GM18502 (cell line): ENCODE results near the gene ETV6.

Experiments used
- ATAC-seq: cut with Tn5 transposase; IDR thresholded peaks from one replicate; pipeline ENCODE4 v1.9.1; 2021; ENCODE audit warnings: mild to moderate bottlenecking; ENCODE audit not compliant: unreplicated experiment, poor library complexity

ETV6 gene

DNA sequence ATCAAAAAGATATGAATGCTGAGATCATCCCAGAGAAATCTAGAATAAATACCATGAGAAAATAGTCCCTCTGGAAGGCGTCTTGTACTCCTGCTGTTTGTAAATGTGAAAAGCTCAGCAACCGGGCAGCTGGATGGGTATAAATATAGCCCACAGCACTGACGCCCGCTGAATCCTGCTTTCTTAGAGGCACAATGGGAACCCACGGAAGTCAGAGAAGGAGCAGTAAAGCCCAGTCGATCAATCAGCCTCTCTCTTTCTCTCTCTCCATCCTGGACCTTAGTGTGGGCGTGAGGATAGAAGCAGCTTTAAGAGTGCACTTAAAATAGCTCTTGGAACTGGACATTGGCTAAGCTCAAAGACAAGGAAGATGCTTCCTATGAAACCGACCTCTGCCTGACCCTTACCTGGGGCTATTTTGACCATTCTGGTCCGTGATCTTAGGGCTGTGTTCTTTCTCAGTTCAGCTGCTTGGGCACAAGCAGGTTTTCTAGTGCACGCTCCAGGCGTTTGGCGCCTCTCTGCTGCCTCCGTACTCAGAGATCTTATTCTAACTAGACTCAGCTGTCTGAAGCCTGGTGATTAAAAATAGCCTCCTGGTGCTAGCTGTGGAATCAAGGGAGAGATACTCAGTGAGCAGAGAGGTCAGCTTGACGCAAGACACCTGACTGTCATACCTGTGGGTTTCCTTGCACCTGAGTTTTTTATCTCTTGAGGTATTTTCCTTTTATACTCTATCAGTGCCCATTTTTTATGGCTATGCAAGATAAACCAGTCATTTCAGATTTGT is 144.6 kb downstream of the ETV6 start:
- no peak for ATAC-seq

DNA sequence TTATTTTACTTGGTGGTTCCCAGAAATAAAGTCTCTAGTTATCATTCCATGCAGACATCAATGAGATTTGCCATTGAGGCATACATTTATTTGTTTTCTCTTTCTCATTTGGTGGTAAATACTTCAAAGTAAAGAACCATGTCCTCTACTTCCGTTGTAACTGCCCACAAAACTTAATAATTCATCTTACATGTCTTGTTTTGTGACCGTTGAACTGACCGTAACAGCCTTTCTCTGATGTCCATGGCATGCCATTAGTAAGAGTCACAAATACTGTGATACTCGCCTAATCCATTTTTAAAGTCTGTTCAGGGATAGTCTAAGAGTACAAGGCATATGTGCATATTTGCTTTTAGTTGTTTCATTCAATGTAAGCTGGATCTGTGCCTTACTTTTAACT is 145.3 kb downstream of the ETV6 start:
- ATAC-seq, result no peak

DNA sequence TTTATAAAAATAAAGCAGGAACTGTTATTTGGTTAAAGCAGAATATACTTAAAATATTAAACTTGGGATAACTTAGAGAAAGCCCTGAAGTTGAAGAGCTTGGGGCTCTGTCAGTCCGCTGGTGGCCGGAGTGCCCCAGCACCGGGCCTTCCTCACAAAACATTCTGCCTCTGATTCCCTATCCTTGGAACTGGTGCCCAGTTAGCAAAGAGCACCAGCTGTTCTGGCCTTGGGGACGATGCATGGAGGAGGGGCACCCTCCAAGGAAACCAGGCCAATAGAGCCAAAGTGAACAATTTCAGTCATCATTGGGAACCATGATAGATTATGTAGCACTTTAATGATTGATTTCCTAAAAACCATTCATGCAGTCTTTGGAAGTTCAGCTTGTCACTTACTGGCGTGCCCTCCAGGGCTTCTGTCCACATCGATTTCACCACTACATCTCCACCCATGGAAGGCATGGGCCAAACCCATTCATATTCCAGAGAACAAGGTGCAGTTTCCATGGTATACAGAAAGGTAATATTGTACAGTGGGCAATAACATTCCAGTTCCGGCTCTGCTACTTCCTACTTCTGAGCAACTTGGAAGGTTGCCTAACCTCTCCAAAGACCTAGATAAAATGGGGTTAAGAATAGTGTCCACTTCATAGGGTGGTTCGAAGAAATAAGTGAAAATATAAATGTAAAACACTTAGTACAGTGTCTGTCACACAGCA is 145.9 kb downstream of the ETV6 start:
- no peak for ATAC-seq

DNA sequence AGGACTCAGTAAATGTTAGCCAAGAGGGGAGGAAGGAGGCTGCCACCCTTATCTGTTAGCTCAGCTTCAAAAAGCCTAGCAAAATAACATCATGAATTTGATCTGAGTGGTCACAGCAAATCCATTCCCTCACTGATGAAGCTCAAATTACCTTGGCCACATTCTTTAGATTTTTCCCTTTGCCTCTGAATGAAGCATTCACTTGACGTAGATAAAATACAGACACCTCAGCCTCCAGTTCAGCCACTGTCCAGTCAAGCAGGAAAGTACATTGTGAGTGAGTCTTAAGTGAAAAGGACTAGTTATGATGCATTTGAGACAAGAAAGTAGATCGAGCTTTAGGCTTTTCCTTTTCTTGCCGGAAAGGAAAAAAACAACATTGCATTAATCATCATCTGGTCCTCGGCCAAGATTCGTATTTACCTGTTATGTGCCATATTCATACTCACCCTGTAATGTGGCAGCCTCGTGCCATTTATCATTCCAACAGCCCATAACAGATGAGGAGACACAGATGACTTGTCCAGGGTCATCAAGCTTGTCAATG is 146.5 kb downstream of the ETV6 start:
- no peak for ATAC-seq

DNA sequence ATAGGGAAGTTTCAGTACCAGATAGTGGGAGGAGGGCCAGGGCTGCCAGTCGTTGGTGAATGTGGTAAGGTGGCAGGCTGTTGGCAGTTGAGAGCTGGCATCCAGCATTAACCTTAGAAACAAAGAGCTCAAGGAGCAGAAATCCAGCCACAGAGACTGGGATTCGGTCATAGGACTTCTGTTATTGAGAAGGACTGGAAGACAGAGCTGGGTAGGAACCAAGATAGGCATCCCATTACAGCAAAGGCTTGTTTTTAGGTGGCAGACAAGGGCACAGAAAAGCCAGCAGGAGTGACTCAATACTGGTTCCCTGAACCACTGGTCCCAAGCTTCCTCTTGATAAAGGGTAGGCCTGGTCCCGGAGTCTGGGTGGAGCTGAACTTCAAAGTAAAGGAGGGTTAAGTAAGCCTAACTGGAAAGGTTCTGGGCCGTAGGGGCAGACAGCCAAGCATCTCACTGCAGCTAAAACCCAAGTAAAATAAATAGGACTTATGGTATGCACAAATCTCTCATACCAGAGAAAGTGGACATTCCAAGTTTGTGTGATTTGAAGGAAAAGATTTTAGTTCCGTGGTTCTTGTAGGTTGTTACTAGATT is 147.9 kb downstream of the ETV6 start:
- ATAC-seq, result no peak

DNA sequence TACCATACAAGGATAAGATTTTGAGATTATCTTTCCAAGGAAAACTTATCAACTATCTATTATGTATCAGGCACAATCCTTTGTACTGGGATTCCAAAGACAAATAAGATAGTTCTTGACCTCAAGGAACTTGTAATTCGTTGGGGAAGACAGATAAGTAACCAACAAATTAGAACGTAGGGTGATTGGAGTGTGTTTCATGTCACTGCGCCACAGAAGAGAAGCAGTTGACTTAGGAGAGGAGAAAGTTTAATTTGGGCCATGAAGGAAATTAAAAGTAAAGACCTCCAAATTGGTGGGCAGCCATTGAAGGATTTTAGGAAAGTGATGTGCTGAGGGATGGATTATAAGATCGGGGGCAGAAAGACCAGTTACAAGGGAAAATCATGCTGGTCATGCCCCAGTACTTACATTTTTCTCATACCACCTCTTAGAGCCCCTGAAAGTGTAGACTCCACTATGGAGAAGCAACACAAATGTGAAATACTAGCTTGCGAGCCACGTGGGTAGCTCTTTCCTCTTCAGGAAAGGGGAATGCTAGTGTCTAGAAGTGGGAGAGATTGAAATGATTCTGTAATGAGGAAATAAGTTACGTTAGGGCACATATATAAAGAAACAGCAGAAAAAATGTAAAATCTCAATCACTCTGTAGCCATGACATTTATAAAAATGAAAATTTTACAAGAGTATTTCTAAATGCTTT is 148.7 kb downstream of the ETV6 start:
- ATAC-seq, result no peak

DNA sequence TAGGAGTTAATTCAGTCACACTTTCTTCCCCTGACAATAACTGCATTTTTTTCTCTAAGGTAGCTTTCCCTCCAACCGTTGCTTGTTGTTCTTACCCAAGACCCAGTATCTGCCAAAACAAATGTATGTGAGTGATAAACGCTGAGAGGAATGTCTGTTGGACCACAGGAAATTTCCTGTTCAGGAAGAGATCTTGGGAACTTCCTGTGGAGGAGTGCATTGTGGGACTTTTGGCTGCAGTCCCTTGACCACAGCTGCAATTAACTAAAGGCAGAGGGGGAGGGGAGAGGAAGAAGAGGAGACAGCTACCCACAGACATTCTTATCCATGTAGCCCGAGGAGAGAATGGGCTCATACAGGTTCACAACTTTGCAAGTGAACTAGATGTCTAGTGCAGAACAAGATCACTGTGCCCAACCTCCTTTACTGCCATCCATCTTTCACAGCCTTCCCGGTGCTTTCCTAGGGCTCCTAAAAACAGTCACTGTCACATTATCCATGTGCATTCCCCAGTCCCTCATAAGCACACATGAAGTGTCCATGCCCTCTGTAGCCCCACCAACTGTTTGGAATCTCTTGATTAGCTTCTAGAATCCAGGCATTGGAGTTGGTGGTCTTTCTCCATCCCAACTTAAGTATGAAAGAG is 149.5 kb downstream of the ETV6 start:
- no peak for ATAC-seq

DNA sequence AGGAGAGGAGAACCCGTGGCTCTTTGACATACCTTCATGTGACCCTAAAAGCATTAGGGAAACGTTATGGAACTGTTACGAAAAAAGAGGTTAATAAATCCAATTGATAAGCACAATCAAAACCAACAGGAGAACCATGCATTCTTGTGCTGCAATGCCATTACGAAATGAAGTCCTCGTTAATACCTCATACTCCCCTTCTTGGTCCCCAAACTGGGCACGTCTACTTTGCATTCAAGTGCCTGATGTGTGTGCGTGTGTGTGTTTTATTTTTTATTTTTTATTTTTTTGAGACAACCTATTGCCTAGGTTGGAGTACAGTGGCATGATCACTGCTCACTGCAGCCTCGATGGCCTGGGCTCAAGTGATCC is 150.0 kb downstream of the ETV6 start:
- no peak for ATAC-seq

DNA sequence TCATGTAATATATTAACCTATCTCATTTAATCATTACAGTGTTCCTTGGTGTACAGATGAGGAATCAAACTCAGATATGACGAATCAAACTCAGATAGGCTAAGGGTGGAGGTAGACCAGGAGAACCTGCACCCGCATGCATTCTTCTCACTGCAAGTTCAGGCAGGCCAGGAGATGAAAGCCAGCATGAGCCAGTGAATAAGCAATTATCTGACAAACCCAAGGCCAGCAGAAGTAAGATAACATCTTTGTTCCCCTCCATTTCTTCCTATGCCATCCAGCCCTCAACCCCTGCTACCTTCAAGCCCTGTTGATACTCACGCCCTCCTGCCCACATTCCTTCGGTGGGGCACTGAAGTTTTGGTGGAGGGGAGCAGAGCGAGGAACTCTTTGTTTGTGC is 152.2 kb downstream of the ETV6 start:
- no peak for ATAC-seq

DNA sequence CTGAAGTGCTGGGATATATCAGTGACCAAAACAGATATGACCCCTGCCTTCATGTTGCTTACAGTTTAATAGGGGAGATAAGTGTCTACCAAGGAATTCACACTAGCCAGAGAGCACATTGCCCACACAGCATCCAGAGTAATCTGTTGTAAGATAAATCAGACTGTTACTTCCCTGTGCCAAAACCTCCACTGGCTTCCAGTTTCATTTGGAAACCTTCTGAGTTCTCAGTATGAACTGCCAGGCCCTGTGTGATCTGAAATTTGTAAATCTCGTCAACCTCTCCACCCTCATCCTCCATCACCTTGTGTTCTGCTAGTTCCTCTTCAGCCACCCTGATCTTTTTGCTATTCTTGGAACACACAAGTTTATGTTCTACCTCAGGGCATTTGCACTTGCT is 154.7 kb downstream of the ETV6 start:
- ATAC-seq, result no peak

DNA sequence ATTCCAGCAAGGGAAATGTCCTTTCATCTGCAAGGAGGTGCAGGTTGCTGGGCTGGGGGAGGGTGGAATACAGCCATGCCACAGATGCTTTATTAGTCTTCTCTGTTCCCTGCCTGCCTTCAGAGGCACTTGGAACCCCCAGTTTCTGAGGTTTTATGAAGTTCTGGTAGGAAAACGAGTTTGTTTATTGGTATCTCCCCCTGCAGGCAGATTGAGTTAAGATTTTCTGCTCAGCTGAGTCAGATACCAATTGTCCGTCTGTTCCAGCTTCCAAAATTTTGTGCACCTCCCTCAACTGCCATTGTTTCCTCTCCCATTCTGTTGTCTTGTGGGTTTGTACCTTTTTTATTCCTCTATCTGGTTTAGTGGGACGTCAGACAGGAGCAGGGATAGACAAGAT is 155.6 kb downstream of the ETV6 start:
- ATAC-seq, result no peak

DNA sequence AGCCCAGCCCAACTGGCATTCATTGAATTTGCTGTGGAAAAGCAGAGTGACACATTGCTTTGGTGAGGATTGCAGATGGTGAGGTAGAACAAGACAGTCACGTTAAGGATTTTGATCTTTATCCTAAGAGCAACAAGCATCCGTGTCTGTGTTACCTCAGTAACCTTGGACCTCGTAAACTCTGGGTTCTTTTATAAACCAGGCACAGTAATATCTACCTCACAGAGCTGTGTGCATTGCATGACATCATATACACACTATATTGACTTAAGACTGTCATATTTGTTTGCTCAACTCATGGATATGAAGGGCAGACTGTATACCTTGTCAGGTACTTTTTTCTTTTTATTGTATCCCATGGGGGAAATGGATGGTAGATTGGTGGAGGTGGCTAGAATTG is 156.2 kb downstream of the ETV6 start:
- ATAC-seq, result no peak

DNA sequence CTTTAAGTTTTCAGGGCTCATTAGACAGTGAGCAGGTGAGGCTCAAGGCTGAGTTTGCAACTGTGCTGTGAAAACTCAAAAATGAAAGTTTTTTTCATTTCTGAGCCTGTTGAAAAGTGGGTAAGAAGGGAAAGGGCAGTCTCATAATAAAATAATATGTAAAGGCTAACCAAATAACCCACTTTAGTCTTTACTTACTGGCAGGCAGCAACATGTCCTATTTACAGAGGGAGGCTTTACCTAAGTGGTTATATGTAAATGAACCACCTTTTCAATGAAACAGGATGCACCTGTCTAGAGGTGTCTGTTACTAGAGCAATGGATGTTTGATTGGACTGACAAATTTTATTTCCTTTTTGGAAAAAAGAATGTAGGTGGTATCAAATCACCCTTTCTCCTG is 158.0 kb downstream of the ETV6 start:
- no peak for ATAC-seq

DNA sequence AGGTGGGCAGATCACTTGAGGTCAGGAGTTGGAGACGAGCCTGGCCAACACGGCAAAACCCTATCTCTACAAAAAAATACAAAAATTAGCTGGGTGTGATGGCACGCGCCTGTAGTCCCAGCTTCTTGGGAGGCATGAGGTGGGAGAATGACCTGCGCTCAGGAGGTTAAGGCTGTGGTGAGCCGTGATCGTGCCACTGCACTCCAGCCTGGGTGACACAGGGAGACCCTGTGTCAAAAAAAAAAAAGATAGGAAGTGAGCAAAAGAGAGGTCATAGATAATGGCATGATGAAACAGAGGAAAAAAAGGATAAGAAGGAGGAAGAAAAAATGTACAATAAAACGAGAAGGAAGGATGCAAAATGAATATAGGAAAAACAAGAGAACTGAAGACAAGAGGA is 159.5 kb downstream of the ETV6 start:
- no peak for ATAC-seq

DNA sequence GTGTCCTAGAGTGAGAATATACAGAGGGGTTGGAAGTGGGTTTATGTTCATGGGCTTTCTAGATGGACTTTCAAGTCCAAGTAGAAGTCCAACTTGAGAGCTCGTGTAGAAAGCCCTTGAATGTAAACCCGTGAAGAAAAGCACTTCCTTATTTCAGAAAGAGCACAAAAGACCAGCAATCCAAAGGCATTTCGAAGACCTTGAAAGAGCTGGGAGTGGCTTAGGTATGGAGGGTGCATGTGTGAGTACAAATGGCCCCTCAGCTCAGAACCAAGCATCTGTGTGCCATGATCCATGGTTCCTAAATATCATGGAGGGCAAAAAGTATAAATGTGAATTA is 160.7 kb downstream of the ETV6 start:
- no peak for ATAC-seq

DNA sequence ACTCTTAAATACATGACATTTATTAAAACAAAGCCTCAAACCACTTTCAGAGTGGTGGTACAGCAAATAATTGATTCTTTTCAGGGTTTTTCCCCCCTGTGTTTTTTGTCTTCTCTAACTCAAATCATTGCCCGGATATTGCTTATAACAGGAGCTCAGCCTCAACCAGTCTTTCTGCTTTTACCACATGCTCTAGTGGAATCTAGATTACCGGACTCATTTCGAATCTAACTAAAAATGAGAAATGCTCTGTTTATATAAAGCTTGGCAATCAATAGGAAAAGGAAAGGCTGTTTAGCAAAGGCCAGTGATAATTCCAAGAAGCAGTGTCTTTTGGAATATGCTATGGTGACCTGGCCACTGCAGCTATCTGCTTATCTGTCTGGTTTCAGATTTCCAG is 161.5 kb downstream of the ETV6 start:
- no peak for ATAC-seq

DNA sequence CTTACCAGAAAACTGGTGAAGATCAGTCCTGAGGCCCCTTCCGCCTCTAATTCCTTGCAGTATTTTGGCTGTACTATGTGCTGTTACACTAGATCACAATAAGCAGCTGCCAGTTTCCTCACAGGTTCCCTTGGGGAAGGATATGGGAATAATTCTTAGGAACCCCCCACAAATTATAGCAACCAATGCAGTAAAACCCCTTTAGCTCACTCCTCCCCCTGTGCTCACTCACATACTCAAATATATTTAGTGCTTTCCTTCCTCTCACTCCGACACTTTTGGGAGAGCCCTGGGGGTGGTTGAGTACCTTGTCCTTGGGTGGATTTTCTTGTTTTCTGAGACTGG is 162.7 kb downstream of the ETV6 start:
- no peak for ATAC-seq

DNA sequence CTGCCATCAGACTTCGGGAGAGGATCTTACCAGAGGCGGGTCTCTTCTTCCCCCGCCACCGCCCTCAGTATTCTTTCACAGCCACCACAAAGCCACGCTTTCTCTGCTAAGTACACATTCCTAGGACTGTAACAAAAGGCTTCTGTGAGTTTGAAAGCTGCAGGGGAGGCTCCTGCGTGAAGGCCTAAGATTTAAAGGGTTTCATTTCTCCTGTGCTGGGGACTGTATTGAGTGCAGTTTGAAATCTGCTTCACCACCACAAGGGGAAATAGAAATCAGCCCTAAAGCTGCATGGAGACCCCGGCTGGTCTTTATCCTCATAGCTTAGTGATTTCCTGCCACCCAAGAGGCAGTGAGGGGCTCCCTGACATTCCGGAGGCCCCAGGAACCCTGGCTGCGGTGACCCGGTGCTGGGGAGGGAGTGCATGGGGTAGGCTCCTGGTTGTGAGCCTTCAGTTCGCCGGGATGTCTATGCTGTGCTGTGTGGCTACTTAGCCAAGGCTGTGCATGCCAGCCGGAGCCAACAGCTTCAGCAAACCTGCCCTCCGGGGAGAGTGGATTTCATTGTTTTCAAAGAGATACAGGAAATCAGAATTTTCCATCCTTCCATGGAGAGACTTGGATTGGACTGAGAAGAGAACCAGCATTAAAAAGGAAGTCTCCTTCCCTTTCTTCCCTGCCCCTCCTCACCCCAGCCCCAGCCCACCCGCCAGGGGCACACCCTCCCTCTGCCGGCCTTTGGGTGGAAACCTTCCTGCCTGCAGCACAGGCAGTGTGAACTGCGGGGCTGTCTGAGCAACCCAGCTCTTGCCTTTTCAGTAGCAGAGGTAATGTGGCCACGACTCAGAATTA is 163.3 kb downstream of the ETV6 start:
- ATAC-seq, result peak; percentile 83

DNA sequence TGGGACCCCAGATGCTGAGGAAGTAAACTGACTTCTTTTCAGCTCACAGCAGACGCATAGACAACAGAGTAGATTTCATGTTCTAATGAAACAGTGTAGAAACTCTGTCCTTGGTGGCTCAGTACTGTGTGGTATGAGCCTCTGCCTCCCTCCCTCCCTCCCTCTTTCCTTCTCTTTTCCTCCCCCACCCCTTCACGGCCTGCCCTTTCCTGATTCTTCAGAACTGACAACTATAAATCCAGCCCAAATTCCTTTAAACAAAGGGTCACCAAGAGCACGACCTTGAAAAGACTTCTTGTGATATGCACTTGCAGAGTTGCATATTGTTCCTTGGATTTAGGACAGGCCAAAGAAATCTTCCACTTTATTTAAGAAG is 164.0 kb downstream of the ETV6 start:
- ATAC-seq, result peak; percentile 15

DNA sequence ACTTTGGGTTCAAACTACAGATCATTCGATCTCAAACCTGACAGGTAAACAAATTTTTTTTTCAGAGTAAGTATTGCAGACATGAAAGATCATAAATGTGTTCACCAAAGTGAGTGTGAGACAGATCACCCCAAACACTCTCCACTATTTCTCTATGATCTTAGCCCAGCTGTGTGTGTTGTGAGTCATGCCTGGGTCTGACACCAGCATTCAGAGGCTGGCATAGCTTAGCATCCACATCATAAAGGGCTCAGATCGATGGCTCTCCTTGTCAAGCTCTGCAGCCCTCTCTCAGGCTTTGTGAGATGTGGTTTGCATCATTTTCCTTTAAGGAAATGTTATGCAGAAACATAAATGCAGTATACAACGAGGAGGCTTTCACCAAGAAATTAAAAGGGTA is 164.9 kb downstream of the ETV6 start:
- no peak for ATAC-seq
